KBM-7 (cell line): ENCODE results near the gene ERC2.

Experiments used
- DNase-seq: peaks from one replicate; pipeline ENCODE4 v3.0.0-alpha.2; 2015
- in situ Hi-C: fragments of 300-500 bp; cut with MboI; formaldehyde crosslinking; loops from 2 replicates; pipeline ENCODE4 v1.14.3; 2020; ENCODE audit warnings: low sequenced_read_pairs, low pct_unique_long_range_greater_than_20kb, mixed read lengths

ERC2 gene

GRCh38 chr3:55484801-55485791 is 983.2 kb downstream of the ERC2 start:
- peak; percentile 24 for DNase-seq
- in situ Hi-C loops, result no loop called here

GRCh38 chr3:55484191-55484689 is 984.0 kb downstream of the ERC2 start:
- DNase-seq, result no peak
- in situ Hi-C loops, result no loop called here

DNA sequence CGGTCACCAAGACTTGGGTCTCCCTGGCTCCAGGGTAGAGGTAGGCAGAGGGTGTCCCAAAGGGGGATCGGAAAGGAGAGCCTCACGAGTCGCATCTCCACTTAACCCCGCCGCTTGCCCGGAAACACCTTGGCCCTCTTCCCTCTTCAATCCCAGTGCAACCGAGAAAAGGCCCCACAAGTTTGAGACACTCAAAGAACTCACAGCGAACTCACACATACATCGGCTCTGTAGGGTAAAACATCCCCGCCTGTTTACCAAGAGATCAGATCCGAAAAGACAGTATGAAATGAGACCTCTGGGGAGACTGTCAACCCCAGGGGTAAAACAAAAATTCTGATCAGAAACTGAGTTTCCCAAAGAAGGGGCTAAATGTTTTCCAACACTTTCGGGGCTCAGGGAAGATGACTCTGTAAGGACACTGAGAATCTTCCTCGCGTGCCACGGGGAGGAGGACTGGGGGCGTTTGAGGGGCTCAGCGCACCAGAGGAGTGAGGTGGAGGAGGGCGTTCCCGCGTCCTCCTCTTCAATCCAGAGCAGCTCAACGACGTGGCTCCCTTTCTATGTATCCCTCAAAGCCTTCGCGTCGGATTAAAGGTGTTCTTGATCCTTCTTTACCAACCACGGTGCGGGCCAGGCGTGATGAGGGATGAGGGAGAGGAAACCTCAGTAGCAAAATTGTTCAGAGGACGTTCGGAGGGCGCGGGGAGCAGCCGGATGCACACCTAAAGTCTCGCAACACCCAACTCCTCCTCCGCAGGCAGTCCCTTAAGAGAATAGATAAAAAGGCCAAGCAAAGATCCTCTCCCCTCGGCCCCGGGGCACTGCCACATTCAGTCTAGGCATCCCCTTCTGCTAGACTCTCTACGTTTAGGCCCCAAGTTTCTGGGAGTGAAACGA is 984.8 kb downstream of the ERC2 start:
- in situ Hi-C loops, result no loop called here
- DNase-seq, result no peak

DNA sequence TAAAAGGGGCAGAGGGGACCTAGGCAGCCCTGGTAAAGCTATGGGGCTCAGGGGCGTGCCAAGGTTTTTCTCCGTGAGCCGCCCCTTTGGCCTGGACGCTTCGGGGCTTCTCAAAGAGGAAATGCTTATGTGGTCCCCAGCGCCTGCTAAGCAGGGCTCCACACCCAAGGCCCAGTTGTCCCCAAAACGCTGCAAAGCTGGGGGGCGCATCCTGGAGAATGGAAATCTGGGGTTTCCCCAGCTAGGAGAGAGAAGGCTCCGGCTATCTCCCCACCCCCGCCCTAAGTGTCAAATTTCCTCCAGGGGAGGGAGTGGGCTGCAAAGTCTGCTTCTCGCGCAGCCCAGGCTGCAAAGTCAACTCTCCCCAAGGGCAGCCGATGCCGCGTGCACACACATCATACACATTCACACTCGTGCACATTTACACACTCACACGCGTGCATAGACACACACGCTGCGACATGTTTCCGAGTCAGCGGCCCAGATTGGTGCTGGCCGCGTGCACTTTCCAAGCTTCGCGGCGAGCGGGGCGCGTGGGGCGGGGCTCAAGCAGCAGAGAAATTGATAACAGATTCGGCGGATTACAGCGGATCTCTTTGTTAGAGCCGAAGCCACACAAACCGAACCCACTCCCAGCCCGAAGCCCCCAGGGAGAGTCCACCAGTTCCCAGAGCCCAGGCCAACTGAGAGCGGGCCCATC is 985.6 kb downstream of the ERC2 start:
- in situ Hi-C loops, result no loop called here

GRCh38 chr3:55481744-55482495 is 986.3 kb downstream of the ERC2 start:
- no peak for DNase-seq
- in situ Hi-C loops, result no loop called here

More for the DNA sequence above, 985.6 kb downstream of the ERC2 start:
- no peak for DNase-seq

DNA sequence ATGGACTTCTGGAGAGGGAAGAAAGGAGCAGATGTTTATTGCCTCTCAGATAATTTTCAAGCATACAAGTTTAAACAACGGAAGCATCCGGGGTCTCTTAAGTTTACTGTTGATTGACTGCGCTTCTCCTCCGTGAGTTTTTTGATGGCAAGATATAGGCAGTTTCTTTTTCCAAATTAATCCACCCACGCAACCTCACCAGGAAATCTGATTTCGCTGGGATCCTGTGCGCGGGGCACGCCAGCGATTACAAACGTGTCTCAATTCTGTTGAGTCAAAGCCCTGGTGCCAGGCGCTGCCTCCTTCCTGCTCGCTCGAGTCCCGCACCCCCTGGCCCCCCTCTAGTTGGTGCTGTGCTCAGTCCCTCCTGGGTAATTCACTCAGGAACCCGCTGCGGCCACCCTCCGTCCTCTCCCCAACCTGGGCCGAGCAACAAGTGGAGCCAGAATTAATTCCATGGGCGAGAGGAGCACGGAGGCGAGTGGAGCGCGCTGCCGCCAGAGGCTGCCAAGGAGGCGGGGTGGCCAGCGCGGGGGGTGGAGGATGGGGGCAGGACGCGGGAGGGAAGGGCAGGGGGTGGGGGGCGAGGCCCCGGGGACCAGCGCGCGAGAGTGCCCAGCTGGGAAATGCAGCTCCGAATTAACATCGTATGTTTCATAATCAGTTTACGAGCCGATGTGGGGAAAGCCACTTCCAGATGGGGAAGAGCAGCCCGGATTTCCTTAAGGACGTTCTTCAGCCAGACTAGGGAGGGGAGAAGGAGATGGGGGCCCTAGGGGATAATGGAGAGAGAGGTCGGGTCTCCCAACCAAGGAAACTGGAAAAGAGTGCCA is 987.1 kb downstream of the ERC2 start:
- in situ Hi-C loops, result no loop called here
- no peak for DNase-seq

GRCh38 chr3:55477306-55478303 is 990.7 kb downstream of the ERC2 start:
- in situ Hi-C loops, result no loop called here
- no peak for DNase-seq

DNA sequence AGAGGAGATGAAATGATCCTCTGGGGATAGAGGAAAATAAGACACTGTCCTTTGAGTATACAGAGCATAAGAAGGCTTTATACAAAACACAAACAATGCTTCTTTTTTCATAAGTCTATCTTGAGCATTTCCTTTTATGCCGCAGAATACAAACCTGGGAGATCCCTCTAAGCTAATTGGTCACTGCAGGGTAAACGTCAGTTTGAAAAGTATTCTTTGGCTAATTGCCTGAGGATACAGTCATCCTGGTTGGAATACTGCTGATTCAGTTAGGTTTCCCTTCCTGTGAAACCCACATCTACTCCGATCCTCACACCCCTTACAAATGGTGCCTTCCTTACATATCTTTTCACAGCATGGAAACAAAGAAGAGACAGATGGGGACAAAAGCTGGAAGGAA is 991.8 kb downstream of the ERC2 start:
- DNase-seq, result no peak
- in situ Hi-C loops, result no loop called here

GRCh38 chr3:55474213-55474632 is 994.0 kb downstream of the ERC2 start:
- in situ Hi-C loops, result no loop called here
- no peak for DNase-seq

DNA sequence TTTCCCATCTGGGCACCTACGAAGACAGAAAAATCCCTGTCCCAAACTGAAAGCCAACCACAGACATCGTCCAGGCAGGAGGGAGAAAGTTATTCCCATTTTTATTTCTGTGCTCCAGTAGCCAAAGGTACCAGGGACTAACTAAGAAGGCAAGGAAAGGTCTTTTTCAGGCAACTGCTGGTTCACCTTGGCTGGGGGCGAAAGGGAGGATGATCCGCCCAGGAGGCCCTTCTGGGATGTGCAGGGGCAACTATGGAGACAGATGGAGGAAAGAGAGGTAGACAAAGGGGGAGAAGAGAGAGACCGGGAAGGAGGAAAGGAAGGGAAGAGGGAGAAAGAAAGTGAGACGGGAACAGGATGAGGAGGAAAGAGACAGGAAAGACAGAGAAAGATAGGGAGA is 994.5 kb downstream of the ERC2 start:
- in situ Hi-C loops, result no loop called here
- no peak for DNase-seq

DNA sequence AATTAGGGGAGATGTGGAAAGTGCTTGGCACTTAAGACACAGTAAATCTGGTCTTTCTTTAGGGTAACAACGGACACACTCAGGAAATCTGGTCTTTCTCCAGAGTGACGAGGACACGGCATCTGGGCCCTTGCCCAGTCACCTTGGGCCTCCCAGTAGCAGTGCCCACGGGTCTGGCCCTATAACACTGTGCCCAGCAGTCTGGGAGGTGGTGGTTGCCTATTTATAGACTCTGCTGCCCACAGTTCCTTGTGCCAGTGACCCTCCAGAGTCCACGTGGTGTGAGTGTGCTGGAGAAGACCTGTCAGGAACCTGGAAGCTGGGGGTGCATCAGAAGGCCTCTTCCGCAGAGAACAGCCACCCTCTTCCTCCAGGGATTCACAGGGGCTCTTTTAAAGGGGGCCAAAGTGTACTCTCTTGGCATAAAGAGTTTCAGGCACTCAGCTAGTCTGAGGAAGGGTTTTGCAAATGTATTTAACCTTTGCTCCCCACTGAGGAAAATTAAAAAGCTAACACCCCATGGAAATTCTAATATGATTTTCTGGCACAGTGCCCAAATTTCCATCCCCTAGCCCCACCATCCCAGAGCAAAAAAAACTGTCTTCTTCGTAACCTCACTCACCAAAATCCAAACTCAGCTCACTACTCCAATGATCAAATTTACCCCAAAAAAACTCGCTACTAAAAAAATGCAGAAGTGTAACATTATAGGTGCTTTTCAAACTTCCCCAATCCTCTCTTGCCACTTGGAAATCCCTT is 996.6 kb downstream of the ERC2 start:
- in situ Hi-C loops, result no loop called here
- no peak for DNase-seq

DNA sequence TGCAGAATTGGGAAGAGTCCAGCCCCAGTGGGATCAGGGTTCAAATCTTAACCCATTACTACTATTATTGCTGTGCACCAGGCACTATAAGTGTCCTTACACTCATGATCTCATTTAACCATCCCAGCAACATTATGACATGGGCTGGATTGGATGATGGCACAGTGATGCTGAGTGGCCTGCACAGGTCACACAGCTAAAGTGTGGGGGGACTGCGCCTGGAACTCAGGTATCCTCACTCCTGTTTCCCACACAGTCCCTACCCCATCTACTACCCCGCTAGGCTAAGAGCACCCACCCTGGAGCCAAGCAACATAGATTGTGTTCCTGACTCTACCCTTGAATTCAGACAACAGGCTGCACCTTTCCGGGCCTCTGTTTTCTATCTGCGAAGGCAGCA is 997.2 kb downstream of the ERC2 start:
- in situ Hi-C loops, result no loop called here
- DNase-seq, result no peak

DNA sequence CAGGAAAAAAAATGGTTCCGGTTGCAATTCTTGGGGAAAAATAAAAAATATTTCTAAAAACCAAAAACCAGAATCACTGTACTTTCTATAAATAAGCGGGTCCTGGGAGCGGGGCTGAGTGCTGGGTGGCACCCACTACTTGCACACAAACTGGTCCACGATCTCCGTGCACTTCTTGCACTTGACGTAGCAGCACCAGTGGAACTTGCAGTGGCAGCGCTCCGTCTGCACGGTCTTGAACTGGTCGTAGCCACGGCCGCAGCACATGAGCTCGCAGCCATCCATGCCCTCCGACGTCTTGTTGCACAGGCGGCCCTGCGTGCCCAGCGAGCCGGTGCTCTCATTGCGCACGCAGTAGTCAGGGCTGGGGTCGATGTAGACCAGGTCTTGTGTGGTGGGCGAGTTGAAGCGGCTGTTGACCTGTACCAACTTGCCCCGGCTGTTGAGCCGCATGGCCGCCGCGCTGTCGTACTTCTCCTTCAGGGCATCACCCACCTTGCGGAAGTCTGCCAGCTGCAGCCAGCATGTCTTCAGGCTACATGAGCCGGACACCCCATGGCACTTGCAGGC is 998.2 kb downstream of the ERC2 start:
- DNase-seq, result no peak
- in situ Hi-C loops, result no loop called here

GRCh38 chr3:55468251-55468650 is 1000.0 kb downstream of the ERC2 start:
- in situ Hi-C loops, result no loop called here
- no peak for DNase-seq

GRCh38 chr3:55467099-55467498 is 1001.2 kb downstream of the ERC2 start:
- in situ Hi-C loops, result no loop called here
- DNase-seq, result no peak

GRCh38 chr3:55466526-55466925 is 1001.7 kb downstream of the ERC2 start:
- no peak for DNase-seq
- in situ Hi-C loops, result no loop called here
